Caco-2 (cell line): ENCODE measurements around the gene FGFR4. TPM values are rescaled to one million over a fixed set of nuclear protein-coding genes. Genes with fewer than 3 reads are reported as not detected.

Experiments
- BruUV-seq: library from RNA; stranded (reverse); fragments of 400-500 nt; replicated peaks from 2 replicates; lab custom pipeline; 2021; lab: Mats Ljungman, UMichigan
- CTCF ChIA-PET: fragments of 300-600 bp; sonication (Branson Sonifier 250); formaldehyde crosslinking; loops from one replicate; lab custom pipeline; 2022; ENCODE audit warnings: antibody characterized with exemption; lab: Charles Lee
- POLR2A ChIA-PET: fragments of 300-600 bp; sonication (Branson Sonifier 250); formaldehyde crosslinking; loops from one replicate; lab custom pipeline; 2022; ENCODE audit warnings: antibody characterized with exemption; lab: Charles Lee
- DNase-seq, 2 experiments: peaks; one replicate each; pipeline versions ENCODE4 v3.0.0 to v3.0.0-alpha.2; 2020 to 2022
- H3K27me3 ChIP-seq: replicated peaks from 2 replicates; pipeline ENCODE4 v1.6.0; 2011; ENCODE audit warnings: low read length; ENCODE audit not compliant: control insufficient read depth, insufficient read depth
- H3K36me3 ChIP-seq: 2 replicates; pipeline ENCODE4 v1.5.1; 2011; ENCODE audit warnings: low read length; ENCODE audit not compliant: control insufficient read depth, insufficient read depth
- H3K4me1 ChIP-seq: fragments of 250-450 bp; sonication (Bioruptor Pico); 2 replicates; pipeline ENCODE4 v1.5.1; 2020; ENCODE audit warnings: mild to moderate bottlenecking
- H3K4me3 ChIP-seq: 2 replicates; pipeline ENCODE4 v1.5.1; 2011; ENCODE audit warnings: low read depth, mild to moderate bottlenecking, control low read depth, low read length
- H3K9me3 ChIP-seq: fragments of 250-450 bp; sonication (Bioruptor Pico); 2 replicates; pipeline ENCODE4 v1.5.1; 2020; ENCODE audit warnings: mild to moderate bottlenecking, moderate library complexity
- H3K27ac Mint-ChIP-seq: one replicate; pipeline ENCODE4 v1.8.0; 2022; ENCODE audit warnings: mixed read lengths; ENCODE audit not compliant: unreplicated experiment
- H3K27me3 Mint-ChIP-seq: one replicate; pipeline ENCODE4 v1.8.0; 2022; ENCODE audit warnings: mixed read lengths; ENCODE audit not compliant: insufficient read depth, unreplicated experiment
- H3K36me3 Mint-ChIP-seq: one replicate; pipeline ENCODE4 v1.8.0; 2022; ENCODE audit warnings: mild to moderate bottlenecking, mixed read lengths; ENCODE audit not compliant: insufficient read depth, unreplicated experiment
- H3K4me1 Mint-ChIP-seq: one replicate; pipeline ENCODE4 v1.8.0; 2022; ENCODE audit warnings: low read depth, mixed read lengths; ENCODE audit not compliant: unreplicated experiment
- H3K4me3 Mint-ChIP-seq: one replicate; pipeline ENCODE4 v1.8.0; 2022; ENCODE audit warnings: mild to moderate bottlenecking, moderate library complexity, mixed read lengths; ENCODE audit not compliant: unreplicated experiment
- H3K9me3 Mint-ChIP-seq: one replicate; pipeline ENCODE4 v1.8.0; 2022; ENCODE audit warnings: mixed read lengths; ENCODE audit not compliant: unreplicated experiment
- intact Hi-C: fragments of 100-400 bp; cut with micrococcal nuclease; formaldehyde crosslinking; loops from one replicate; pipeline ENCODE4 v1.10.0; 2022; ENCODE audit not compliant: unreplicated experiment
- total RNA-seq: library from RNA; stranded (reverse); gene quantifications from 2 replicates; pipeline ENCODE4 v1.2.3, GENCODE V29; 2022
- TF ChIP-seq, protein P1 (sequence below), 2 experiments: fragments of 200-600 bp in 1 of 2; IDR thresholded peaks; 1 replicate in 1 of 2; 2 replicates in 1 of 2; pipeline versions ENCODE4 v1.5.1 to v1.8.0; 2011 to 2022; ENCODE audit warnings: antibody characterized with exemption in 1 of 2, control low read depth in 1 of 2, inconsistent platforms in 1 of 2, low read depth in 1 of 2, low read length in 1 of 2, mild to moderate bottlenecking in 1 of 2, moderate library complexity in 1 of 2; ENCODE audit not compliant: insufficient read depth in 1 of 2, severe bottlenecking in 1 of 2, unreplicated experiment in 1 of 2

FGFR4 gene
- total RNA-seq, 1 experiment from 2014 or later: 190 TPM

DNA sequence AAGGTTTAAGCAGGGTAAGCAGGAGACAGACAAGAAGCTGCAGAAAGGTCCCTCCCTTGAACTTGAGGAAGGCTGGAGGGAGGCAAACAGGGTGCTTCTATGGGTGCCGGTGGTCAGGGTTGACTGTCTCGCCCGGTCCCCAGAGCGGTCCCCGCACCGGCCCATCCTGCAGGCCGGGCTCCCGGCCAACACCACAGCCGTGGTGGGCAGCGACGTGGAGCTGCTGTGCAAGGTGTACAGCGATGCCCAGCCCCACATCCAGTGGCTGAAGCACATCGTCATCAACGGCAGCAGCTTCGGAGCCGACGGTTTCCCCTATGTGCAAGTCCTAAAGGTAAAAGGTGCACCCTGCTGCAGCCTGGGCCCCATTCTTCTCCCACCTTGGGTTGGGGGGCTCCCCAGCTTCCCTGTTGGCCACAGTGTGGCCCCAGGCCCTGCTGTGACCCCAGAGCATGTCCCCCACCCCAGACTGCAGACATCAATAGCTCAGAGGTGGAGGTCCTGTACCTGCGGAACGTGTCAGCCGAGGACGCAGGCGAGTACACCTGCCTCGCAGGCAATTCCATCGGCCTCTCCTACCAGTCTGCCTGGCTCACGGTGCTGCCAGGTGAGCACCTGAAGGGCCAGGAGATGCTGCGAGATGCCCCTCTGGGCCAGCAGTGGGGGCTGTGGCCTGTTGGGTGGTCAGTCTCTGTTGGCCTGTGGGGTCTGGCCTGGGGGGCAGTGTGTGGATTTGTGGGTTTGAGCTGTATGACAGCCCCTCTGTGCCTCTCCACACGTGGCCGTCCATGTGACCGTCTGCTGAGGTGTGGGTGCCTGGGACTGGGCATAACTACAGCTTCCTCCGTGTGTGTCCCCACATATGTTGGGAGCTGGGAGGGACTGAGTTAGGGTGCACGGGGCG lies 5.7 kb downstream of the FGFR4 start:
- CTCF ChIA-PET: no interaction called here
- Mint-ChIP-seq H3K9me3 (no peaks in the 10 kb centered on the region), H3K4me3 (no peak overlapping the region), H3K27me3 (no peaks in the 10 kb centered on the region), H3K27ac (no peak overlapping the region), H3K36me3 (peaks cover 75% of the 10 kb centered on the region), H3K4me1 (peaks cover 11% of the 10 kb centered on the region)
- BruUV-seq: no TSS peak
- intact Hi-C loops: no loop called here
- peaks cover 17% of the 10 kb centered on the region for H3K36me3 ChIP-seq
- H3K9me3 ChIP-seq: no peaks in the 10 kb centered on the region
- TF ChIP-seq, protein P1, sequence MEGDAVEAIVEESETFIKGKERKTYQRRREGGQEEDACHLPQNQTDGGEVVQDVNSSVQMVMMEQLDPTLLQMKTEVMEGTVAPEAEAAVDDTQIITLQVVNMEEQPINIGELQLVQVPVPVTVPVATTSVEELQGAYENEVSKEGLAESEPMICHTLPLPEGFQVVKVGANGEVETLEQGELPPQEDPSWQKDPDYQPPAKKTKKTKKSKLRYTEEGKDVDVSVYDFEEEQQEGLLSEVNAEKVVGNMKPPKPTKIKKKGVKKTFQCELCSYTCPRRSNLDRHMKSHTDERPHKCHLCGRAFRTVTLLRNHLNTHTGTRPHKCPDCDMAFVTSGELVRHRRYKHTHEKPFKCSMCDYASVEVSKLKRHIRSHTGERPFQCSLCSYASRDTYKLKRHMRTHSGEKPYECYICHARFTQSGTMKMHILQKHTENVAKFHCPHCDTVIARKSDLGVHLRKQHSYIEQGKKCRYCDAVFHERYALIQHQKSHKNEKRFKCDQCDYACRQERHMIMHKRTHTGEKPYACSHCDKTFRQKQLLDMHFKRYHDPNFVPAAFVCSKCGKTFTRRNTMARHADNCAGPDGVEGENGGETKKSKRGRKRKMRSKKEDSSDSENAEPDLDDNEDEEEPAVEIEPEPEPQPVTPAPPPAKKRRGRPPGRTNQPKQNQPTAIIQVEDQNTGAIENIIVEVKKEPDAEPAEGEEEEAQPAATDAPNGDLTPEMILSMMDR (IDR thresholded peaks at IDR 0.05; ENCODE audit: insufficient read depth in 1 of 2, low read depth in 1 of 2, low read length in 1 of 2, severe bottlenecking in 1 of 2, unreplicated experiment in 1 of 2): no peak
- peaks cover 24% of the 10 kb centered on the region for H3K4me1 ChIP-seq
- DNase-seq: no peak
- H3K4me3 ChIP-seq: no peak overlapping the region
- POLR2A ChIA-PET: no interaction called here
- no peaks in the 10 kb centered on the region for H3K27me3 ChIP-seq

DNA sequence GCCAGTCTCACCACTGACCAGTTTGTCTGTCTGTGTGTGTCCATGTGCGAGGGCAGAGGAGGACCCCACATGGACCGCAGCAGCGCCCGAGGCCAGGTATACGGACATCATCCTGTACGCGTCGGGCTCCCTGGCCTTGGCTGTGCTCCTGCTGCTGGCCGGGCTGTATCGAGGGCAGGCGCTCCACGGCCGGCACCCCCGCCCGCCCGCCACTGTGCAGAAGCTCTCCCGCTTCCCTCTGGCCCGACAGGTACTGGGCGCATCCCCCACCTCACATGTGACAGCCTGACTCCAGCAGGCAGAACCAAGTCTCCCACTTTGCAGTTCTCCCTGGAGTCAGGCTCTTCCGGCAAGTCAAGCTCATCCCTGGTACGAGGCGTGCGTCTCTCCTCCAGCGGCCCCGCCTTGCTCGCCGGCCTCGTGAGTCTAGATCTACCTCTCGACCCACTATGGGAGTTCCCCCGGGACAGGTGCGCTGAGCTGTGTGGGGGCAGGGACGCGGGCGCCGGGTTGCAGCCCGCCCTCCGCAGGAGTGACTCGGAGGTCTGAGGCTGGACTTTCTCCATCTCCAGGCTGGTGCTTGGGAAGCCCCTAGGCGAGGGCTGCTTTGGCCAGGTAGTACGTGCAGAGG lies 6.5 kb downstream of the FGFR4 start:
- H3K4me3 ChIP-seq: no peak overlapping the region
- BruUV-seq: no TSS peak
- H3K27me3 ChIP-seq: no peaks in the 10 kb centered on the region
- H3K4me3 Mint-ChIP-seq: no peak overlapping the region
- CTCF ChIA-PET: no interaction called here
- TF ChIP-seq, protein P1 (IDR thresholded peaks at IDR 0.05; ENCODE audit: insufficient read depth in 1 of 2, low read depth in 1 of 2, low read length in 1 of 2, severe bottlenecking in 1 of 2, unreplicated experiment in 1 of 2): no peak
- peaks cover 22% of the 10 kb centered on the region for H3K4me1 ChIP-seq
- POLR2A ChIA-PET: no interaction called here
- peaks cover 19% of the 10 kb centered on the region for H3K36me3 ChIP-seq
- H3K27ac Mint-ChIP-seq: no peak overlapping the region
- H3K9me3 Mint-ChIP-seq: no peaks in the 10 kb centered on the region
- peaks cover 11% of the 10 kb centered on the region for H3K4me1 Mint-ChIP-seq
- no peaks in the 10 kb centered on the region for H3K27me3 Mint-ChIP-seq
- H3K9me3 ChIP-seq: no peaks in the 10 kb centered on the region
- DNase-seq: no peak
- intact Hi-C loops: no loop called here
- H3K36me3 Mint-ChIP-seq: peaks cover 83% of the 10 kb centered on the region

DNA sequence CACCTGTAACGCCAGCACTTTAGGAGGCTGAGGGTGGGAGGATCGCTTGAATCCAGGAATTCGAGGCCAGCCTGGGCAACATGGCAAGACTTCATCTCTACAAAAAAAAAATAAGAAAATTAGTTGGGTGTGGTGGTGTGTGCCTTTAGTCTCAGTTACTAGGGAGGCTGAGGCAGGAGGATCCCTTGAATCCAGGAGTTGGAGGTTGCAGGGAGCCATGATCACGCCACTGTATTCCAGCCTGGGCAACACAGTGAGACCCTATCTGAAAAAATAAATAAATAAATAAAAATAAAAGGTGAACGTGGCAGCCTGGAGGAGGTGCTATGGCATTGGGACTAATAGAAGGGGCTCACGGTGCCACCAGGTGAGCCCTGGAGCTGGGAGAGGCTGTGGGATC lies 7.1 kb downstream of the FGFR4 start:
- intact Hi-C loops: no loop called here
- ChIA-PET POLR2A (no interaction called here), CTCF (interaction anchor here (1.6 kb wide), 1 partner anchor 18 kb away, joined by 3 read pairs; no protein-coding TSS in a partner anchor)
- TF ChIP-seq, protein P1 (IDR thresholded peaks at IDR 0.05; ENCODE audit: insufficient read depth in 1 of 2, low read depth in 1 of 2, low read length in 1 of 2, severe bottlenecking in 1 of 2, unreplicated experiment in 1 of 2): no peak
- Mint-ChIP-seq H3K27me3 (no peaks in the 10 kb centered on the region), H3K27ac (no peak overlapping the region), H3K36me3 (peaks cover 89% of the 10 kb centered on the region), H3K9me3 (no peaks in the 10 kb centered on the region), H3K4me3 (no peak overlapping the region), H3K4me1 (peaks cover 11% of the 10 kb centered on the region)
- BruUV-seq: no TSS peak
- Histone ChIP-seq H3K4me1 (peaks cover 22% of the 10 kb centered on the region), H3K36me3 (peaks cover 19% of the 10 kb centered on the region), H3K27me3 (no peaks in the 10 kb centered on the region), H3K9me3 (no peaks in the 10 kb centered on the region), H3K4me3 (no peak overlapping the region)
- no peak for DNase-seq
